ENCODE measurements around the gene RAB24. TPM values are rescaled to one million over a fixed set of nuclear protein-coding genes. Genes with fewer than 3 reads are reported as not detected.

Gene RAB24
- total RNA-seq, 1 donor from 2014 or later = 28.3 TPM

DNA sequence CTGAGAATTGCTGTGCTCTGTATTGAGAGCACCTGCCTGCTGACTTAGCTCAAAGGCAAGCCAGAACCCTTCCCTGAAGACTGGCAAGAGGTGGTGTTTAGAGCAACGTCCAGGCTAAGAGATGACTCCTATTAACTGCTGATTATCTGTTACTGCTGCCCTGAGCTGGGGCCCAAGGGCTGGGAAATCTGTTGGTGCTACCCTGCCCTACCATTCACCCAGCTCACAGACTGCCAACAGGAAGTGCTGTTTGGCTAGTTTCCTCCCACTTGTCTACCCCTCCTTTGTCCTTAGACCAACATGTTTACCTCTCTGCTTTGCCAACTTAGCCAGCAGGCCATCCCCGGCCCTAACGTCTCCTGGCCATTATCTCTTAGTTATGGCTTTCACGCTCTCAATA, 6.9 kb downstream of the RAB24 start:
- Mint-ChIP-seq H3K4me3 (no peak overlapping the region), H3K9me3 (no peaks in the 10 kb centered on the region), H3K27me3 (ENCODE audit: low read depth) (no peaks in the 10 kb centered on the region), H3K27ac (peak overlapping the region; percentile 17), H3K4me1 (peaks cover 20% of the 10 kb centered on the region), H3K36me3 (peaks cover 24% of the 10 kb centered on the region)
- TF ChIP-seq, protein P1, sequence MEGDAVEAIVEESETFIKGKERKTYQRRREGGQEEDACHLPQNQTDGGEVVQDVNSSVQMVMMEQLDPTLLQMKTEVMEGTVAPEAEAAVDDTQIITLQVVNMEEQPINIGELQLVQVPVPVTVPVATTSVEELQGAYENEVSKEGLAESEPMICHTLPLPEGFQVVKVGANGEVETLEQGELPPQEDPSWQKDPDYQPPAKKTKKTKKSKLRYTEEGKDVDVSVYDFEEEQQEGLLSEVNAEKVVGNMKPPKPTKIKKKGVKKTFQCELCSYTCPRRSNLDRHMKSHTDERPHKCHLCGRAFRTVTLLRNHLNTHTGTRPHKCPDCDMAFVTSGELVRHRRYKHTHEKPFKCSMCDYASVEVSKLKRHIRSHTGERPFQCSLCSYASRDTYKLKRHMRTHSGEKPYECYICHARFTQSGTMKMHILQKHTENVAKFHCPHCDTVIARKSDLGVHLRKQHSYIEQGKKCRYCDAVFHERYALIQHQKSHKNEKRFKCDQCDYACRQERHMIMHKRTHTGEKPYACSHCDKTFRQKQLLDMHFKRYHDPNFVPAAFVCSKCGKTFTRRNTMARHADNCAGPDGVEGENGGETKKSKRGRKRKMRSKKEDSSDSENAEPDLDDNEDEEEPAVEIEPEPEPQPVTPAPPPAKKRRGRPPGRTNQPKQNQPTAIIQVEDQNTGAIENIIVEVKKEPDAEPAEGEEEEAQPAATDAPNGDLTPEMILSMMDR (IDR thresholded peaks at IDR 0.05; ENCODE audit: unreplicated experiment) = no peak
- no peak for DNase-seq (ENCODE audit: low spot score in 2 of 2, unreplicated experiment in 2 of 2)

DNA sequence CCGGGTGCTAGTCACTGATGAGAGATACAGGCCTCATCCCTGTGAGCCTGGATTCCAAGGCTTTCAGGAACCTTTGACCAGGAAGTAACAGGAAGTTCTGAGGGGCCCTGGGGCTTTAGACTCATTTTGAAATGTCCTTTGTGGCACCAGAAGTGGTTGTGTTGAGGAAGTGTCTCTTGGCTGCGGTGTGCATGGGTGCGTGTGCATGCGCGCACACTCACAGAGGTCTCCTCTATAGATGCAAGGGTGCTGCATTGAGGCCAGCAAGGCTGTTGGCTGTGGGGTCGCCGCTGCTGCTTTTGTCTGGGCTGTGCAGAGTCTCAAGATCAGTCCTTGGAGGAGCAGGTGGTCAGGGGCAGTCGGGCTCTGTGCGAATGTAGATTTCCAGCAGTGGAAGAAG, 7.6 kb downstream of the RAB24 start:
- TF ChIP-seq, protein P1 (IDR thresholded peaks at IDR 0.05; ENCODE audit: unreplicated experiment) = no peak
- H3K4me1 Mint-ChIP-seq = peaks cover 15% of the 10 kb centered on the region
- H3K27ac Mint-ChIP-seq = peak overlapping the region; percentile 39
- H3K27me3 Mint-ChIP-seq (ENCODE audit: low read depth) = no peaks in the 10 kb centered on the region
- H3K9me3 Mint-ChIP-seq = no peaks in the 10 kb centered on the region
- H3K4me3 Mint-ChIP-seq = no peak overlapping the region
- no peak for DNase-seq (ENCODE audit: low spot score in 2 of 2, unreplicated experiment in 2 of 2)
- peaks cover 26% of the 10 kb centered on the region for H3K36me3 Mint-ChIP-seq

DNA sequence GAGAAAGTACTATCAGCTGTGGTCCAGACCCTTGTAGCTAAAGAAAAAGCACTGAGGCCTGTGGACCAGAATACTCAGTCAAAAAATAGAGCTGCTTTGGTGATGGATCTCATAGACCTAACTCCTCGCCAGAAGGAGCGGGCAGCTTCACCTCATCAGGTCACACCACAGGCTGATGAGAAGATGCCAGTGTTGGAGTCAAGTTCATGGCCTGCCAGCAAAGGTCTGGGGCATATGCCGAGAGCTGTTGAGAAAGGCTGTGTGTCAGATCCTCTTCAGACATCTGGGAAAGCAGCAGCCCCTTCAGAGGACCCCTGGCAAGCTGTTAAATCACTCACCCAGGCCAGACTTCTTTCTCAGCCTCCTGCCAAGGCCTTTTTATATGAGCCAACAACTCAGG, 8.9 kb downstream of the RAB24 start:
- H3K9me3 Mint-ChIP-seq = no peaks in the 10 kb centered on the region
- H3K27ac Mint-ChIP-seq = no peak overlapping the region
- no peaks in the 10 kb centered on the region for H3K27me3 Mint-ChIP-seq (ENCODE audit: low read depth)
- peaks cover 5% of the 10 kb centered on the region for H3K4me1 Mint-ChIP-seq
- H3K4me3 Mint-ChIP-seq = no peak overlapping the region
- H3K36me3 Mint-ChIP-seq = peaks cover 31% of the 10 kb centered on the region
- DNase-seq (ENCODE audit: low spot score in 2 of 2, unreplicated experiment in 2 of 2) = no peak
- TF ChIP-seq, protein P1 (IDR thresholded peaks at IDR 0.05; ENCODE audit: unreplicated experiment) = no peak

DNA sequence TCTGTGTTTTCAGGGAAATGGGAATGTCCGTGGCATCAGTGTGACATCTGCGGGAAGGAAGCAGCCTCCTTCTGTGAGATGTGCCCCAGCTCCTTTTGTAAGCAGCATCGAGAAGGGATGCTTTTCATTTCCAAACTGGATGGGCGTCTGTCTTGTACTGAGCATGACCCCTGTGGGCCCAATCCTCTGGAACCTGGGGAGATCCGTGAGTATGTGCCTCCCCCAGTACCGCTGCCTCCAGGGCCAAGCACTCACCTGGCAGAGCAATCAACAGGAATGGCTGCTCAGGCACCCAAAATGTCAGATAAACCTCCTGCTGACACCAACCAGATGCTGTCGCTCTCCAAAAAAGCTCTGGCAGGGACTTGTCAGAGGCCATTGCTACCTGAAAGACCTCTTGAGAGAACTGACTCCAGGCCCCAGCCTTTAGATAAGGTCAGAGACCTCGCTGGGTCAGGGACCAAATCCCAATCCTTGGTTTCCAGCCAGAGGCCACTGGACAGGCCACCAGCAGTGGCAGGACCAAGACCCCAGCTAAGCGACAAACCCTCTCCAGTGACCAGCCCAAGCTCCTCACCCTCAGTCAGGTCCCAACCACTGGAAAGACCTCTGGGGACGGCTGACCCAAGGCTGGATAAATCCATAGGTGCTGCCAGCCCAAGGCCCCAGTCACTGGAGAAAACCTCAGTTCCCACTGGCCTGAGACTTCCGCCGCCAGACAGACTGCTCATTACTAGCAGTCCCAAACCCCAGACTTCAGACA, 9.5 kb downstream of the RAB24 start:
- Mint-ChIP-seq H3K36me3 (peaks cover 36% of the 10 kb centered on the region), H3K9me3 (no peaks in the 10 kb centered on the region), H3K27ac (no peak overlapping the region), H3K27me3 (ENCODE audit: low read depth) (no peaks in the 10 kb centered on the region), H3K4me1 (peaks cover 2% of the 10 kb centered on the region), H3K4me3 (no peak overlapping the region)
- DNase-seq (ENCODE audit: low spot score in 2 of 2, unreplicated experiment in 2 of 2) = no peak
- TF ChIP-seq, protein P1 (IDR thresholded peaks at IDR 0.05; ENCODE audit: unreplicated experiment) = no peak

DNA sequence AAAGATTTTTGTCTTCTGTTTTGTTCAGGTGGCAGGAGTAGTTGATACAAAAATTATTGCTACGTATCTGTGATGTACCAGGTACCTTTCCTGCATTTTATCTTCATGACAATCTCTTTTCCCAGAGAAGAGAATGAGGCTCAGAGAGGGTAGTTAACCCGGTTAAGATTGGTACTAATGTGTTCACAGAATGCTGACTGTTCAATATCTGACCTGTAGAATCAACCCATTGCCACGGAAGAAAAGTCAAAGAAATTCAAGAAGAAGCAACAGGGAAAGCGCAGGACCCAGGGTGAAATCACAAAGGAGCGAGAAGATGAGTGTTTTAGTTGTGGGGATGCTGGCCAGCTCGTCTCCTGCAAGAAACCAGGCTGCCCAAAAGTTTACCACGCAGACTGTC, 11.8 kb downstream of the RAB24 start:
- DNase-seq (ENCODE audit: low spot score in 2 of 2, unreplicated experiment in 2 of 2) = no peak
- TF ChIP-seq, protein P1 (IDR thresholded peaks at IDR 0.05; ENCODE audit: unreplicated experiment) = no peak
- no peak overlapping the region for H3K27ac Mint-ChIP-seq
- H3K4me3 Mint-ChIP-seq = no peak overlapping the region
- H3K4me1 Mint-ChIP-seq = no peaks in the 10 kb centered on the region
- H3K9me3 Mint-ChIP-seq = no peaks in the 10 kb centered on the region
- peaks cover 38% of the 10 kb centered on the region for H3K36me3 Mint-ChIP-seq
- no peaks in the 10 kb centered on the region for H3K27me3 Mint-ChIP-seq (ENCODE audit: low read depth)
